ENCODE measurements around the gene CIB2.

The CIB2 gene

DNA sequence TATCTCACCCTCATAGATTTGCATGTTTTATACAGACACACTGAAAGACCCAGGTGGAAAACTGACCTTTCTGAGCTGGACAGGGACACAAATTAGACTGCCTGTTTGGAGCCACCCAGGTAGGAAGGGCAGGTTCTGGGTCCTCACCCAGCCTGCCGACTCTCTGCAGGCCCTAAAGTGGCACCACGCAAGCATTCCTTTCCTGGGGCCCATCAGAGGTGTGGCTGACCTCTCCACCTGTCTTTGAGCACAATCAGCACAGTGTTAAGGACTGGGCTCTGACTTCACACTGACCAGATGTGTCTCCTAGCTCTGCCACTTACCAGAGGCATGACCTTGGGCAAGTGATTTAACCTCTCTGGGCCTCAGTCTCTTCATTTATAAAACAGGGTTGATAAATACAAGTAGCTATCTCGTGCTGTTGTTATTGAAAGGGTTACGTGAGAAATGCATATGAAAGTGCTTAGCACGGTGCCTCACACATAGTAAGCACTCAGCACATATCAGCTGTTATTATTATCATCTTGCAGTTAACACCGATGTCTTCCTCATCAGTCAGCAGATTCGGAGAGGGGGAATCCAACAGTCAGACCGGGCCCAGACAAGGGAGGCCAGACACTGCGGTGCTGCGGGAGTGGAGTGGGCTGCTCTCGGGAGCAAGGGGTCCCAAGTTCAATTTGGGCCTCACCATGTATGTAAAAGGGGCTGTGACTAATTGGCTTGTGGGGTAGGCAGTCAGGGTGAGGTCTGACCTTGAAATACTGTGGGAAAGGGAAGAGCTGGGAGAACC lies 51.8 kb downstream of the CIB2 start:
- TF ChIP-seq, protein P1, sequence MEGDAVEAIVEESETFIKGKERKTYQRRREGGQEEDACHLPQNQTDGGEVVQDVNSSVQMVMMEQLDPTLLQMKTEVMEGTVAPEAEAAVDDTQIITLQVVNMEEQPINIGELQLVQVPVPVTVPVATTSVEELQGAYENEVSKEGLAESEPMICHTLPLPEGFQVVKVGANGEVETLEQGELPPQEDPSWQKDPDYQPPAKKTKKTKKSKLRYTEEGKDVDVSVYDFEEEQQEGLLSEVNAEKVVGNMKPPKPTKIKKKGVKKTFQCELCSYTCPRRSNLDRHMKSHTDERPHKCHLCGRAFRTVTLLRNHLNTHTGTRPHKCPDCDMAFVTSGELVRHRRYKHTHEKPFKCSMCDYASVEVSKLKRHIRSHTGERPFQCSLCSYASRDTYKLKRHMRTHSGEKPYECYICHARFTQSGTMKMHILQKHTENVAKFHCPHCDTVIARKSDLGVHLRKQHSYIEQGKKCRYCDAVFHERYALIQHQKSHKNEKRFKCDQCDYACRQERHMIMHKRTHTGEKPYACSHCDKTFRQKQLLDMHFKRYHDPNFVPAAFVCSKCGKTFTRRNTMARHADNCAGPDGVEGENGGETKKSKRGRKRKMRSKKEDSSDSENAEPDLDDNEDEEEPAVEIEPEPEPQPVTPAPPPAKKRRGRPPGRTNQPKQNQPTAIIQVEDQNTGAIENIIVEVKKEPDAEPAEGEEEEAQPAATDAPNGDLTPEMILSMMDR (conservative IDR thresholded peaks at IDR 0.05; ENCODE audit: low read depth, low read length), result no peak
- H3K4me3 ChIP-seq (ENCODE audit: low read length), result no peak overlapping the region
- no peak for DNase-seq (ENCODE audit: low read depth)

DNA sequence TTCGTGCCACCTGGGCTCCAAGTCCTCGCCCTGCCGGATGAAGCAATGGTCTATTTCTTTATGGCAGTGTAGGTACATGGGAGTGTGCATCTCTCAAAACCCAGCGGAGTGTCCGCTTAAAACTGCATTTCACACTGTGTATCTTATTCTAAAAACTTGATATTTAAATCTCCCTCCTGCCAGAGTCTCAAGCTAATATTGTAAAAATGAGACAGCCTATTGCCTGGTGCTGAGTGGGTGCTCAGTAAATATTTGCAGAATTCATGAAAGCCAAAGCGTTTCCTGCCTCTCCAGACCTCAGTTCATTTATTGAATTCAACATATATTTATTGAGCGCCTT lies 53.4 kb downstream of the CIB2 start:
- no peak for DNase-seq (ENCODE audit: low read depth)
- H3K4me3 ChIP-seq (ENCODE audit: low read length), result peak overlapping the region; percentile 66
- TF ChIP-seq, protein P1 (conservative IDR thresholded peaks at IDR 0.05; ENCODE audit: low read depth, low read length), result no peak

DNA sequence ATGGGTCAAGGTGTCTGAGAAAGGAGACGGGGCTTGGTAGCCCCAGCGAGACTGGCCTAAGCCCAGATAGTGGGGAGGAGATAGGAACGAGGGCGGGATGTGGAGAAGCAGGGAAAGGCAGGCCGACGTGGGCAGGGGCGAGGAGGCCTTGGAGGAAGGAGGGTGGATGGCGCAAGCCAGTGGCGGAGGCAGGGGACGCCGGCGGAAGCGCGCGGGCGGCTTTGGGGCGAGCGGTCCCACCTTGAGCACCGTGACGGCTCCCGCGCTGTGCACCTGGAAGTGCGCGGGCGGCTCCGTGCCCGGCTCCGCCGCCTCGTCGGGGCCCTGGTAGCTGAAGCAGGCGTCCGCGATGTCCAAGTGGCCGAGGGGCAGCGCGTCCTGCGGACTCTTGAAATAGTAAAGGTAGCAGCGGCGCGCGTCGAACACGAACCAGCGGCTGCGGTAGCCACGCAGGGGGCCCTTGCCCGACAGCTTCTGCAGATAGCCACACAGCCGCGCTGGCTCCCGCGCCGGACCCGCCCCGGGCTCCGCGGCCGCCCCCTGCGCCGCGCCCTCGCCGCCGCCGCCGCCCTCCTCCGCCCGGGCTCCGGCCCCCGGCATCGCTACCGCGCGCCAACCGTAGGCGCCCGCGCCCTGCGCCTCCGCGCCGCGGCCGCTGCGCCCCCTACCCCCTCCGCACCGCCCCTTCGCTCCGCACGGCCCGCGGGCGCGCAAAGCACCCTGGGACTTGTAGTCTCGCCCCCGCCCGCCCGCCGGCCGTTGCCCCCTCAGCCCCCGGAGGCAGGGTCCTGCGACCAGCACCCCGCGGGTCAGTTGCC lies 54.0 kb downstream of the CIB2 start, which contains the start of gene TBC1D2B:
Gene TBC1D2B, minus strand, starts transcription at position 659 of the 818 bp plus-strand sequence. Its CDS starts 59 bp downstream, at position 600.
- TF ChIP-seq, protein P1 (conservative IDR thresholded peaks at IDR 0.05; ENCODE audit: low read depth, low read length), result no peak

DNA sequence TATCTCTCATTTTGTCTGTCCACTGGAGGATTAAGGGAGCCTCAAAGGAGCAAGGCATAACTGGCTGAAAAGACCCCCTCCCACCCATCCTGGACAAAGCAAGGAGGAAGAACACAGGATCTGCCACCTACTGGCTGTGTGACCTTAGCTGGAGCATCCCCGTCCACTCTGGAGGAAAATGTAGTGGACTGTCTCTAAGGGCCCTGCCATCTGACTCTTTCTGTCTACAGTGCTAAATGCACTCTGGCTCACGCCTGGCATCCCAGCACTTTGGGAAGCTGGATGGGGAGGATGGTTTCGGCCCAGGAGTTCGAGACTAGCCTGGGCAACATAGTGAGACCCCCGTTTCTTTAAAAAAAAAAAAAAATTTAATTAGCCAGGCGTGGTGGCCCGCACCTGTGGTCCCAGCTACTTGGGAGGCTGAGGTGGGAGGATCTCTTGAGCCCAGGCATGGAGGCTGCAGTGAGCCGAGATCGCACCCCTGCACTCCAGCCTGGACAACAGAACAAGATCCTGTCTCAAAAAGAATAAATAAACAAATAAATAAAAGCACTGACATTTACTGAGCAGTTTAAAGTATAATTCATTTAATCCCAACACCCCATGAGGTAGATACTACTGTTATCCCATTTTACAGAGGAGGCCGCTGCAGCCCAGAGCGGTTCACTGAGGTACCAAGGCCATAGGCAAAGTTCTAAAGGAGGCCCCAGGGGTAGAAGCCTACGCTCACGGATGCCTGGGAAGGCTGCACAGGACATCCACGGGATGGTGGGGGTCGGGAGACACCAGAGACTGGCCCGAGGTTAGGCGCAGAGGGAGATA lies 54.8 kb downstream of the CIB2 start:
- TF ChIP-seq, protein P1 (conservative IDR thresholded peaks at IDR 0.05; ENCODE audit: low read depth, low read length), result peak; percentile 35
- no peak for DNase-seq (ENCODE audit: low read depth)
- peak overlapping the region; percentile 89 for H3K4me3 ChIP-seq (ENCODE audit: low read length)

More for the DNA sequence above, 54.0 kb downstream of the CIB2 start, which contains the start of gene TBC1D2B:
- H3K4me3 ChIP-seq (ENCODE audit: low read length), result peak within 1 kb of the TSS; percentile 89
- no peak for DNase-seq (ENCODE audit: low read depth)

DNA sequence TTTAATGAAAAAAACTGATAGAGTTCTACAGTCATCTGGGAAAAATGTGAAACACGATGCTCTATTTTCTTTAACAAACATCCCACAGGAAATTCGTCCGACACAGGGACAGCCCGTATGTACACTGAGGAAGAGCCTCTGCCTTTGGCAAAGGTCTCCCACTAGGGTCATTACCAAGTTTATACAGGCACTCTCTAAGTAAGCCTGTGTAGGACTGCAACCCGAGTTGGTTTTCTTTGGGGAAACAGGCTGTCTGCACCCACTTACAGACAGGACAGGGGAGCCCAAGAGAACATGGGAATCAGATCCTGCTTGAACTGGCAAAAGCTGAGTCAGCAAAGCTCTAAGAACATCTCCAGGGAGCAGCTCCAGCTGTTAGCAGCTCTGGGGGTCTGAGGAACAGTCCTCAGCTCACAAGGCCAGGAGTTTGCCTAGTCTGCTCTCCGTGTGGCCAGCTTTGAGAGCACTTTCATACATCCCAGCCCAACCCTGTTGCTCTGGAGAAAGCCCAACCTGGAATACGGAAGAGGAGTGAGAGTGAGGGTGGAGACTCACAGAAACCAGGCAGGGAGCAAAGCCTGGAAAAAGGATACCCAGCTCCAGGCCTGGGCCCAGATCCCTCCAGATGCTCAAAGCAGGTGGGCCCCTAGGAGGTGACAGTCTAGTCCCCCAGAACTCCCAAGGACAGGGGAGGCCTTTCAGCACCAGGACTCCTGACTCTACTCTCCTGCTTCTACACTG lies 55.6 kb downstream of the CIB2 start:
- DNase-seq (ENCODE audit: low read depth), result peak; percentile 74
- TF ChIP-seq, protein P1 (conservative IDR thresholded peaks at IDR 0.05; ENCODE audit: low read depth, low read length), result no peak
- H3K4me3 ChIP-seq (ENCODE audit: low read length), result peak overlapping the region; percentile 89
